GM19023 (cell line): ENCODE results near the gene NCOA7.
"Not testable (repeated sequence)": the region's sequence is repeated elsewhere in the genome, so short reads cannot be mapped to it uniquely, and the experiment has no call there.

Source experiments
- ATAC-seq: cut with Tn5 transposase; IDR thresholded peaks from one replicate; pipeline ENCODE4 v1.9.1; 2021; ENCODE audit warnings: mild to moderate bottlenecking, moderate library complexity; ENCODE audit not compliant: unreplicated experiment

Gene NCOA7

DNA sequence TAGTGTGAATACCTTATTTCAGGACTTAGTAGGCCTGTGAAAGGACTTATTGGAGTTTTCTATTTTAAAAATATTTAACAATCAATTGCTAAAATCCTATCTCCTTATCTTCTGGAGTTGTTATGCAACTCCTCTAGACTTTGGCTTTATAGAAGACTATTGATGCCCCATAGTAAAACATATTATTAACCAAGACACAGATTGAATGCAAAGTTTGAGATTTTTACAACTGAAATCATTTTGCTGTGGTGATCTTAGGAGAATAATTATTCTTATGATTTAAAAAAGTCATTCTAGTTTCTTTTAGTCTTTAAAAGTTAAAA, 36.9 kb upstream of the NCOA7 start:
- ATAC-seq, result no peak

- ATAC-seq, result no peak
Observed at GRCh38 chr6:125754566-125754965, 36.2 kb upstream of the NCOA7 start.

DNA sequence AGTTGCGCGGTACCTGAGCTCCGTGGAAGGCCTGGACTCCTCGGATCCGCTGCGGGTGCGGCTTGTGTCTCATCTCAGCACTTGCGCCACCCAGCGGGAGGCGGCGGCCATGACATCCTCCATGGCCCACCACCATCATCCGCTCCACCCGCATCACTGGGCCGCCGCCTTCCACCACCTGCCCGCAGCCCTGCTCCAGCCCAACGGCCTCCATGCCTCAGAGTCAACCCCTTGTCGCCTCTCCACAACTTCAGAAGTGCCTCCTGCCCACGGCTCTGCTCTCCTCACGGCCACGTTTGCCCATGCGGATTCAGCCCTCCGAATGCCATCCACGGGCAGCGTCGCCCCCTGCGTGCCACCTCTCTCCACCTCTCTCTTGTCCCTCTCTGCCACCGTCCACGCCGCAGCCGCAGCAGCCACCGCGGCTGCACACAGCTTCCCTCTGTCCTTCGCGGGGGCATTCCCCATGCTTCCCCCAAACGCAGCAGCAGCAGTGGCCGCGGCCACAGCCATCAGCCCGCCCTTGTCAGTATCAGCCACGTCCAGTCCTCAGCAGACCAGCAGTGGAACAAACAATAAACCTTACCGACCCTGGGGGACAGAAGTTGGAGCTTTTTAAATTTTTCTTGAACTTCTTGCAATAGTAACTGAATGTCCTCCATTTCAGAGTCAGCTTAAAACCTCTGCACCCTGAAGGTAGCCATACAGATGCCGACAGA, 31.4 kb upstream of the NCOA7 start:
- peak; percentile 75 for ATAC-seq

- no peak for ATAC-seq
Observed at GRCh38 chr6:125759959-125760457, 30.8 kb upstream of the NCOA7 start.

- no peak for ATAC-seq
Observed at GRCh38 chr6:125764121-125764671, 26.6 kb upstream of the NCOA7 start.

DNA sequence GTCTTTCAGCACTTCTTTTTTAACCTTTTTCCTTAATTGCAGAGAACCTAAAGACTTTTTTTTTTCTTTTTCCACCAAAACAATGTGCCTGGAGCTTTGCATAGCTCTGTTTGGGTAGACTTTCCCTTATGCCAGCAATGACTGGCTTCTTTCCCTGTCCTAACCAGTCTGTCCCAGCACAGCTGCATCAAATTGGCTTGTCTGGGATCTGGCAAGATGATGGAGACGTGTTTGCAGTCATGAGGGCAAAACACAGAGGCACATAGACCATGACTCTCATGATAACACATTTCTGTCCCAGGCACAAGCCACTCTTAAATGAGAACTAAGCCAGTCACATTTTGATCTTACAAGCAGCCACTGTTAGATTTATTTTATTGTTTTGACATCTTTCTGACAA, 24.8 kb upstream of the NCOA7 start:
- no peak for ATAC-seq

GRCh38 chr6:125766641-125767040, 24.1 kb upstream of the NCOA7 start:
- ATAC-seq, result no peak

- no peak for ATAC-seq
Observed at GRCh38 chr6:125769147-125769783, 21.5 kb upstream of the NCOA7 start.

GRCh38 chr6:125773387-125774341, 17.1 kb upstream of the NCOA7 start:
- no peak for ATAC-seq

- not testable (repeated sequence) for ATAC-seq
Observed at GRCh38 chr6:125776107-125776826, 14.5 kb upstream of the NCOA7 start.

GRCh38 chr6:125779924-125780539, 10.7 kb upstream of the NCOA7 start:
- ATAC-seq, result peak; percentile 81

DNA sequence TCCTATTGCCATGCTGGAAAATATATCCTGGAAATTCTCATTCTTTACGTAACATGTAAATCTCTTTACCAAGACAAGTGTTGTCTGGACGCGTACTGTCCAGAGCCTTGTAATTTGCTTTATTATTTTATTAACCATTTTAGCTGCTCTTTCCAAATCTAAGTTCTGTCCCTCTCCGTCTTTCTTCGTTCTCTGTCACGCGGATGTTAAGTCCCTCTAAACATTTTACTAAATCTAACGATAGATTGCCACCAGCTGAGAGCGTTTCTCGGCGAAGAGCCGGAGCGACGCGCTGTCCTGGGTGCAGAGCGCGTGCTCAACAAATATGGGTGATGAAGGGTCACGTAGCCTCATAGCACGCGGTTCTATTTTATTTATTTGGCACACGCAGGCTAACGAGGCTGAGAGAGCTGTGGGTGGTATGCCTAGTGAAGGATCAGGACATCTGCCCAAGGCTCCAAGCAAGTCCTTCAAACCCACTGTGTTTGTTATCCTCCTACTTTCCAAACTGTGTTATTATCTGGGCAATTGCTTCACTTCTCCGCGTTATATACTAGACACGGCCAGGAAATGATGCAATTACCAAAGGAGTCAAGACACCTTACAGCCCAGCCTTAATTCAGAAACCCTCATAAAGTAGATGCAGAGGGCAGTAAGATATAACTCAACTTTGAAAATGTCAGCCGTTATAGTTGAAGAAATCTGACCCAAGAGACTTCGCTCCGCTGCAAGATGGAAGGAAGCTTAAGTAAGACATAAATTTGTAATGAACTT, 10.0 kb upstream of the NCOA7 start:
- peak; percentile 84 for ATAC-seq

DNA sequence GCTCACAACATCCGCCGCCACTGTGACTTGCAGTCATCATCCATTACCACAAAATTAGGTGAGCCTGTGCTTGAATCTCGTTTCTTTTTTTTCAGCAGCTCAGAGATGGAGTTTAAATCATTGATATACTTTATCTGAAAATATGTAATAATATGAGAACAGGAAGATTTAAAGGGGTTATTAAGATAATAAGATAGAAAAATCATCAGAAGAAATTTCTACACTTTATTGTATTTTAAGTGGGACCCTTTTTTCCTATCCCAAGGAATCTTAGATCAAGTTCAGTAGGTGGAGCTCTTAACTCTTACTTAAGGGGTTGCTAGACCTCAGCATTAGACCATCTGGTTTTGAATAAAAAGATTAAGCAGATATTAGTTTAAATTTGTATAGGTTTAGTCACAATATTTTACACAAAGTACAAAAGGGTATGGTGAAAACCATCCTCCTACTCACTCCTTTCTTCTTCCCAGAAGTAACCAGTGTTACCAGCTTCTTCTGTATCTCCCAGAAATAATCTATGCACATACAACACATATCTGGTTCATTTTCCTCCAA, 9.4 kb upstream of the NCOA7 start:
- ATAC-seq, result peak; percentile 40

DNA sequence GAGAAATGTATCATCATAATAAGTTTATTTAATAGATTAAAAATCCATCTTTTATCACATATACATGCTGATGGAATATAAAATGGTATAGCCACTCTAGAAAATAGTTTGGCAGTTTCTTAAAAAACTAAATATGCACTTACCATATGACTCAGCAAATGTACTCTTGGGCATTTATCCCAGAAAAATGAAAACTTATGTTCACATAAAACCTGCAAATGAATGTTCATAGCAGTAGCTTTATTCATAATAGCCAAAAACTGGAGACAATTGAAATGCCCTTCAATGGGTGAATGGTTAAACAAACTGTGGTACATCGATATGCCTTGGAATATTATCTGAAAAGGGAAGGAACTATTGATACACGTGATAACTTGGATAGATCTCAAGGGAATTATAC, 6.4 kb upstream of the NCOA7 start:
- no peak for ATAC-seq

DNA sequence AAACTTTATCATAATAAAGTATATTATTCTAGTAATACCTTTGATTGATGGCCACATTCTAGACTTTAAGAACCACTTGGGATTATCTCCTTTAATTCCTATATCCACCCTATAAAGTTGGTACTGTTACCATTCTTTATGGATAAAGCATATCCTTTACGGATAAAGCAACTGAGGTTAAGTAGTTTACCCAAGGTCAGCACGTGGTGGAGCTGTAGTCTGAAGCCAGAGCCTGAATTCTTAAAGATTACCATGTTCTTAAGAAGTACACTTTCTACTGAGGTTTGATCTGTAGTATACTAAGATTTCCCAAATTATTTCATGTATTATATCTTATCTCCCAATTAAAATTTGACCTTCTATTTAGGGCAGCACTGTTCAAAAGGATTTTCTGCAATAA, 3.0 kb upstream of the NCOA7 start:
- no peak for ATAC-seq

DNA sequence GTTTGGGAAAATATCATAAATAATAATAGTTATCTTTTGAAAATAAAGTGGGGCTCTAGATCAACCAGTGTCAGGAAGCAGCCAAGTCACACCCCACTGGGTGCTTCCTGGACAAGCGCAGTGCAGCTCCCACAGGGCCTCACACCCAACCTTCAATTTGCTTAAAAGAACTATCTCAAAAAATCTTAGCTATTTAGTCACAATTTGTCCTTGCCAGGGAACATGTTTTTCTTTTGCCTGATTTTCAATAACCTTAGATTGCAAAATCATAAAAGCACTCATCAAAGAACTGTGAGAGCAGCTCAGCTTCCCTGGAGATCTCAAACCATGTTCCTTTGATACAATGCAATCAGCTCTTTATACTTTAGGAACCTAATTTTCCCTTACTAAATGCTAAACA, 1.6 kb upstream of the NCOA7 start:
- ATAC-seq, result no peak

- ATAC-seq, result peak; percentile 24
Observed at GRCh38 chr6:125789576-125790357, 993 bp upstream of the NCOA7 start.

DNA sequence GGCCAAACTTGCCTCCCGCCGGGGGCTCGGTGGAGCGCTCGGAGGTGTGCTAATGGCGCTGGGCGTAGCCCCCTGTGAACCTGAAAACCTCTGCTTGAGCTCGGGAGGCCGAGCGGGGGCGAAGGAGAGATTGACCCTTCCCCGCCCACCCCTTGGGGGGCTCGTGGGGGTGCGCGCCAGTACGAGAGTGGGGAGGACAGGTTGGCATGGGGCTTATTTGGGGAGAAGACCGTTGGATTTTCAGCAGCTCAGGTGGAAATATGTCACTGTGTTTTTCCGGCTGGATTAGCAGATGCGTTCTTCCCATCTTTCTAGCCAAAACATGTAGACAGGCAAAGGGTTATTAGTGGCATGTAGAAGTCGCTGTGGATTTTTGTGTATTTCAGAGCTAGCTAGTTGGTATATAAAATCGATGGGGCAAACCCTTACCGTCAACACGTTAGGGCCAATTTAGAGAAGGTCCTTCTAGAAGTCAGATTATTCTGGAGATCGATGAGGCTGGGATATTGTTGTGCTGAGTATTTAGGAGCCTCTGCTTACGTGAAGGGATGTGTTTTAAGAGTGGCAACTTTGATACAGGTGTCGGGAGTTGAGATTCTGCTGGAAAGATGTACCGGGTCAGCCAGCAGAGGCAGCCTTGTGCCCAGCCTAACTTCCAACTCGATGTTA, 525 bp downstream of the NCOA7 start:
- ATAC-seq, result peak; percentile 39
